Measurements from ENCODE around the gene E2F6.

Gene E2F6

DNA sequence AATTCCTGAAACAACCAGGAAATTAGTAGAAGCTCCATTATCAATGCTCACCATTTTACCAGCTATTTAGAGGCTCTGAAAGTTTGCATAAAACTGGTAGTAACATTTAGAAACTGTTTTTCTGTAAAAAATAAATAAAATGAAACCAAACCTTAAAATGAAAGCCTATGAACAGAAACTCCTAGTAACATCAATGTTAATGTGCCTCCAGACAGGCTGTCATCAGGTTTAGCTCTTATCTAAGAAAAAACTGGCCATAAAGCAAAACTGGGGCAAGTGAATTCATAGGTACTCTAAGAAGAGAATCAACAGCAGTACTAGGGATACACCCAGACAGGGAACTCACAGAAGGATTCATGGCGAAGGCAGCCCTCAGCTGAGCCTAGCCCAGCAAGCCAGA, 8.0 kb downstream of the E2F6 start:
- Mint-ChIP-seq H3K4me1 (peaks cover 23% of the 10 kb centered on the region), H3K4me3 (no peak overlapping the region), H3K9me3 (no peaks in the 10 kb centered on the region), H3K27ac (no peak overlapping the region), H3K27me3 (no peaks in the 10 kb centered on the region), H3K36me3 (peaks cover 10% of the 10 kb centered on the region)
- ATAC-seq (ENCODE audit: low read depth) (no peak), DNase-seq (ENCODE audit: low spot score in 2 of 2) (no peak)

DNA sequence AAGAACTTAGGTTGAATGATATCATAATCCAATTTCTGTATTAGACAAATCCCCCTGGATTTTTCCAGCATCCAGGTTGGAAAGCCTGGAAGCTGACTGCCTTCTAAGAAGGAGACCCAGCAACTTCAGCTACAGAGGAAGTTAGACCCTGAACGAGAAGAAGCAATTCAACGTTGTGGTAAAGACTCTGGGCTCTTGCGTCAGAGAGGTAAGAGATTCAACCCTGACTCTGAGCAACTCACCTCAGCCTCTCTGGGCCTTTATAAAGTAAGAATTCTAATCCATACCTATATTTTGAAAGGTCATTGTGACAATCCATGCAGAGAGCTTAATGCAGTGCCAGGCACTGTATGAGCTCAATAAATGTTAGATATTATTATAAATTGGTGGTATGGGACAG, 9.7 kb downstream of the E2F6 start:
- Mint-ChIP-seq H3K4me1 (peaks cover 19% of the 10 kb centered on the region), H3K9me3 (no peaks in the 10 kb centered on the region), H3K4me3 (no peak overlapping the region), H3K27ac (peak overlapping the region; percentile 6), H3K36me3 (peaks cover 12% of the 10 kb centered on the region), H3K27me3 (no peaks in the 10 kb centered on the region)
- DNase-seq (ENCODE audit: low spot score in 2 of 2): no peak
- no peak for ATAC-seq (ENCODE audit: low read depth)

DNA sequence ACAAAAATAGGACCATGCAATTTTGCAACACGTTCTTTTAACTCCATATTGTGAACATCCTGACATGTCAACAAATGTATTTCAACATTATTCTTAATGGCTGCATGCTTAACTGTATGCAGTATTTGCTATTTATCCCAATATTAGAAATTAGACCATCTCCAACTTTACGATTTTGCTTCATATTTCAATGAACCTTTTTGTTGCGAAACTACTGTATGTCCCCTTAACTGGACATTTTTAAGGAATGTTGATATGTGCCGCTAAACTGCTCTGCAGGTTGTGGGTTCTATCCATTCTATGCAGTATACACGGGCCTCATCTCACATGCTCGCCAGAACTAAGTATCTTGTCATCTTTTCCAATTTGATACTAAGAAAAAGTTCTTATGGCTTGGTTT, 11.1 kb downstream of the E2F6 start:
- H3K27ac Mint-ChIP-seq: no peak overlapping the region
- H3K4me3 Mint-ChIP-seq: no peak overlapping the region

DNA sequence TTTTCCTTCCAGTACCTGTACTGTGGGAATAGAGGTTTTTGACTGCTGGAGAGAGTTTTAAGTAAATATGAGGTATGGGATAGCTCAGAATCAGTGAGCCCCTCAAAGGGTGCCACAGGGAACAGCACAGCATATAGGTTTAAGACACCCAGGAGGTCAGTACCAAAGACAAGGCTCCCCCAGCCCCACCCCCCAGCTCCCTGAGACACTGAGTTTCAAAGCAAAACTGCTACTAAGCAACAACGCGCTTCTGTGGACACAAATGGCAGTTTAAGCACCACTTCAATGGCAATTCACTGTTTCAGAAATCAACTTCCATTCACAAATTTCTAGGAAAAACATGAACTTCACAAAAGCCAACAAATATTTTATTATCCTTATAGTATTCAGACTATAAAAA, 15.2 kb downstream of the E2F6 start:
- no peak for DNase-seq (ENCODE audit: low spot score in 2 of 2)
- Mint-ChIP-seq H3K9me3 (no peaks in the 10 kb centered on the region), H3K36me3 (peaks cover 13% of the 10 kb centered on the region), H3K27me3 (no peaks in the 10 kb centered on the region), H3K4me3 (no peak overlapping the region), H3K4me1 (peaks cover 2% of the 10 kb centered on the region), H3K27ac (no peak overlapping the region)
- ATAC-seq (ENCODE audit: low read depth): no peak

More for the DNA sequence above, 11.1 kb downstream of the E2F6 start:
- ATAC-seq (ENCODE audit: low read depth): no peak
- no peak for DNase-seq (ENCODE audit: low spot score in 2 of 2)
- no peaks in the 10 kb centered on the region for H3K27me3 Mint-ChIP-seq
- peaks cover 16% of the 10 kb centered on the region for H3K36me3 Mint-ChIP-seq
- peaks cover 15% of the 10 kb centered on the region for H3K4me1 Mint-ChIP-seq
- H3K9me3 Mint-ChIP-seq: no peaks in the 10 kb centered on the region

DNA sequence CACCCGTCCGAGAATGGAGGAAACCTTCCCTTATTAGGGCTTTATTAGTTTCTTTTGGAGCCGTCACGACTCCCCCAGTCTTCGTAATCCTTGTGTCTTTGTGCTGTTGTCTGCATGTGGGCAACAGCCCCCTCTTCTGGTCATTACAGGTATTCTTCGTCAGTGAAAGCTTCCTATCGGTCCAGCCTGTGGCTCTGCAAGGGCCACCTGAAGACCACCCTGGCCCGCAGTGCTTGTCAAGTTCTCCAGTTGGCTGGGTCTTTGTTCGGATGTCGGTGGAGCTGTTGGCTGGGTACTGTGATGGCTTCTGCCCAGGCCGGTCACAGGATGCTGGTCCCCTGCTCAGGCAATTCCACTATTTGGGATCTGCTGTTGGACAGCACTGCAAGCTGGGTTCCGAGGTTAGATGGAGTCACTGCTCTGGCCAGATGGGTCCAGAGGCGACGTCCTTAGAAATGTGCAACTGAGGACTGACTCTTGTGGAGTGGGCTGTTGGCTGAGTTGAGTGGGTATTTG, 19.2 kb downstream of the E2F6 start:
- Mint-ChIP-seq H3K4me1 (no peaks in the 10 kb centered on the region), H3K27me3 (no peaks in the 10 kb centered on the region), H3K27ac (no peak overlapping the region), H3K9me3 (peaks cover 7% of the 10 kb centered on the region), H3K4me3 (no peak overlapping the region), H3K36me3 (peaks cover 31% of the 10 kb centered on the region)
- peak; percentile 60 for ATAC-seq (ENCODE audit: low read depth)
- peak; percentile 55 to 60 for DNase-seq (ENCODE audit: low spot score in 2 of 2)

DNA sequence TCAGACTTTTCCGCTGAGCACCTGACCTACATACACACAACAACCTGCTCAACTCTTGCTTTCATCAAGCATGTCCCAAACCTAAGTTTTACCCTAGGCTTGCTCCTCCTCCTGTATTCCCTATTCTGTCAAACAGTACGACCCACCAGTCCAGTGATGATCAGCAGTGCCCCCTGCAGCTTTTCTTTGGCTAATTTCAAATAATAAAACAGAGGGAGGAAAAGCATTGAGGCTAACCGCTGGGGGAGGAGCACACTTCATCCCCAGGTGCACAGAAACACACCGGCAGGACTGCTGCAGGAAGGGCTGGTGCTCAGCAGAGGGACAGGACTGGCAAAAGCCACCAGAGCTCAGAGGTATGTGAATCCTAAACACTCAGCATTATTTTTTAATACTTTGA, 21.2 kb downstream of the E2F6 start:
- no peak for ATAC-seq (ENCODE audit: low read depth)
- H3K27me3 Mint-ChIP-seq: no peaks in the 10 kb centered on the region
- H3K27ac Mint-ChIP-seq: no peak overlapping the region
- DNase-seq (ENCODE audit: low spot score in 2 of 2): no peak
- peaks cover 9% of the 10 kb centered on the region for H3K9me3 Mint-ChIP-seq
- H3K4me1 Mint-ChIP-seq: no peaks in the 10 kb centered on the region
- peaks cover 33% of the 10 kb centered on the region for H3K36me3 Mint-ChIP-seq
- H3K4me3 Mint-ChIP-seq: no peak overlapping the region

DNA sequence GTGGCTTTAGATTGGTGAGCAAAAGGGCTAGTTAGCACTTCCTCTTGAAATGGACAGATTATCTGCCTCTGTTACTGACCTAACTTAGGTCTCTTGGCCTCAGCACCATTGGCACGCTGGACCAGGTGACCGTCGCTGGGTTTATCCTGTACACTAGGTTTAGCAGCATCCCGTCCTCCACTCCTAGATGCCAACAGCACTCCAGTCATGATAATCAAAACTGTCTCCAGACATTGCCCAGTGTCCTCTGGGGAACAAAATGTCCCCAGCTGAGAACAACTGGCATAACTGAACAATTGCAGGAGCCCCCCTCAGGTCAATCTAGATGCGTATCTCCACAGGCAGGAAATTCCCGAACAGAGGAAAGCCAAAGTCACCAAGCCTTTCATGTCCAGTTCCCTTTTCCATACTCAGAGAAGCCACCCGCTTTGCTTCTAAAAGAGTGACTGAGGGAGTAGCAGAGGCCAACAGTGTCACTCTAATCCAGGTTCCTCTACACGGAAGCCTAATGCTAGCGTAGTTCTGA, 27.3 kb downstream of the E2F6 start:
- ATAC-seq (ENCODE audit: low read depth) (no peak), DNase-seq (ENCODE audit: low spot score in 2 of 2) (no peak)
- H3K27ac Mint-ChIP-seq: no peak overlapping the region
- H3K4me1 Mint-ChIP-seq: no peaks in the 10 kb centered on the region
- peaks cover 6% of the 10 kb centered on the region for H3K9me3 Mint-ChIP-seq
- H3K36me3 Mint-ChIP-seq: peaks cover 24% of the 10 kb centered on the region
- H3K27me3 Mint-ChIP-seq: no peaks in the 10 kb centered on the region
- H3K4me3 Mint-ChIP-seq: no peak overlapping the region

DNA sequence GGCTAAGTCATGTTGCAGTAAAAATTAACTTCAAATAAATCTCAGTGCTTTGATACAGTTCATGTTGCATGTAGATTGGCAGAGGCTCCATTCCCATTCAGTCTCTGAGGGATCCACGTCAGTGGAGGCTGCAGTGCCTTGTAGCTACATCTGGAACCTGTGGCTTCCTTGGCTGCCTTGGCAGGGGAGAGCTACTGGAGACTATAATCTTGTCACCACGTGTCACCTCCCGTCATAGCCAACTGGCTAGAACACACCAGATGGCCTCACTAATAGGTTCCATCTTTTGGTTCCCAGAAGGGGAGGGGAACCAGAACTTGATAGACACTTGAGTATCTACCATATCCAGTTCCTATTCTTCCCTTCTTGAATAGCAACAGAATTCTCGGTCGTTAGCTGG, 28.4 kb downstream of the E2F6 start:
- no peak for ATAC-seq (ENCODE audit: low read depth)
- no peak overlapping the region for H3K4me3 Mint-ChIP-seq

DNA sequence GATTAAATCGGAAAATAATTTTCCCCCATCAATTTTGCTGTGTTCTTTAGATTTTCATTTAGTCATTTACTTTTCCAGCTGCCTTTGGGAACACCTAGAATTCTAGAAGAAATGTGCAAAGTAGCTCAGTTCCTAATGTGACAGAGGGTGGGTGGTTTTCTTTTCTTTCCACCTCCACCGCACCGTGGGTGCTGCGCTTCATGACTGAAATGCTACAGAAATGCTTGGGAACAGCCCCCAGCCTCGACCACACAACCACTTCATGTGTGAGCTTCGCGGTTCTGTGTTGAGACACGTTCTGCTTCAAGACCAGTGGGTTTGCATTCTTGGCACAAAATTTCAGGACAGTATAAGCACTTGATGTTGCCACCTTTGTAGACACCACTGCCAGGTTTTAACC, 30.9 kb downstream of the E2F6 start:
- H3K27me3 Mint-ChIP-seq: no peaks in the 10 kb centered on the region
- no peaks in the 10 kb centered on the region for H3K9me3 Mint-ChIP-seq
- peaks cover 3% of the 10 kb centered on the region for H3K36me3 Mint-ChIP-seq
- no peak overlapping the region for H3K4me3 Mint-ChIP-seq
- ATAC-seq (ENCODE audit: low read depth) (no peak), DNase-seq (ENCODE audit: low spot score in 2 of 2) (no peak)
- H3K27ac Mint-ChIP-seq: no peak overlapping the region
- no peaks in the 10 kb centered on the region for H3K4me1 Mint-ChIP-seq

More for the DNA sequence above, 28.4 kb downstream of the E2F6 start:
- no peak for DNase-seq (ENCODE audit: low spot score in 2 of 2)
- Mint-ChIP-seq H3K4me1 (no peaks in the 10 kb centered on the region), H3K27me3 (no peaks in the 10 kb centered on the region), H3K27ac (no peak overlapping the region), H3K9me3 (peaks cover 4% of the 10 kb centered on the region), H3K36me3 (peaks cover 15% of the 10 kb centered on the region)

DNA sequence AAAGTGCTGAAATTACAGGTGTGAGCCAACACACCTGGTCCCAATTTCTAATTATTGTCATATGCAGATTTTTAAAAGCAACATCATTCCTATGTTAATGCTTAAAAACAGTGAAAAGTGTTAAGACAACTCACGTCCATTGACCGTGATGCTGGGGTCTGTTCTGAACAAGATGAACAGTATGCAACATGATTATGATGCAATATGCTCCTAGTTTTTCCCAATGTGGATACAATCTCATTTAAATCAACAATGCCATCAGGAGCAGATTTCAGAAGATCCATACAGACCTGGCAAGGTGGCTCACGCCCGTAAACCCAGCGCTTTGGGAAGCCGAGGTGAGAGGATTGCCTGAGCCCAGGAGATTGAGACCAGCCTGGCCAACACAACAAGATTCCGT, 31.5 kb downstream of the E2F6 start:
- ATAC-seq (ENCODE audit: low read depth) (no peak), DNase-seq (ENCODE audit: low spot score in 2 of 2) (no peak)
- no peak overlapping the region for H3K4me3 Mint-ChIP-seq
- H3K4me1 Mint-ChIP-seq: no peaks in the 10 kb centered on the region
- no peak overlapping the region for H3K27ac Mint-ChIP-seq
- no peaks in the 10 kb centered on the region for H3K27me3 Mint-ChIP-seq
- H3K36me3 Mint-ChIP-seq: peaks cover 2% of the 10 kb centered on the region
- H3K9me3 Mint-ChIP-seq: no peaks in the 10 kb centered on the region

DNA sequence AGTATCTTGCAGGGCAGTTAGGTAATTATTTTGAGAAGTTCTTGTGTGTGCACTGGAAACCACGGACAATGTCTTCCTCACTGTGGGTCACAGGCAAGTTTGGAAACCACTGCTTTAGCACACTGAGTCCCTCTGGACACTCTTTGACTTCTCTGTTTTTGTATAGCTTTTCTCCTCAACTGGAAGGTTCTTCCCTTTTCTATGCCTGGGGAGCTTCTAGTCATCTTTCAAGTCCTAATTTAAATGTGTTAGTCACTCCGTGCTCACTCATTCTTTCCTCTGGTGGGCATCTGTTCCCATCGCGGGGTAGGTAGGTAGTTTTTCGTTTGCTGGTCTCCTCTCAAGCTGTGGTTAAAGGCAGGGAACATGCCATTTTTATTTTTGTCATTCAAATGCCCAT, 32.1 kb downstream of the E2F6 start:
- Mint-ChIP-seq H3K9me3 (no peaks in the 10 kb centered on the region), H3K27ac (no peak overlapping the region), H3K27me3 (no peaks in the 10 kb centered on the region), H3K36me3 (peaks cover 2% of the 10 kb centered on the region), H3K4me3 (no peak overlapping the region), H3K4me1 (no peaks in the 10 kb centered on the region)
- ATAC-seq (ENCODE audit: low read depth) (no peak), DNase-seq (ENCODE audit: low spot score in 2 of 2) (no peak)

DNA sequence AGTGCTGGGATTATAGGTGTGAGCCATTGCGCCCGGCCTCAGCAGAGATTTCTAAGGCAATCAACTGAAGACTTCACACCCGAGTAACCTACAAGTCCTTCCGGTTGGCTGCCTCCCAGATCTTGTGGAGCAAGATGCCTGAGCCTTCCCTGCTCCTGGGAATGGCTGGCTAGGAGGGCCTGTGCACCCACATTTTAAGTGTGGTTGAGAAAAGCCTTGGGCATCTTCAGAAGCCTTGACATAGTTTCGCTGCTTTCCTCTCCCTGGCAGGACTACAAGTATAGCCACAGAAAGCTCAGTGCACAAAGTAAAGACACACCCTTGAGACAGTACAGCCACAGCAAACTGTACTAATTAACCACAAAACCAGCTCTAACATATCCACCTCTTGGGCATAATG, 35.2 kb downstream of the E2F6 start:
- no peaks in the 10 kb centered on the region for H3K36me3 Mint-ChIP-seq
- no peaks in the 10 kb centered on the region for H3K27me3 Mint-ChIP-seq
- DNase-seq (ENCODE audit: low spot score in 2 of 2) (no peak), ATAC-seq (ENCODE audit: low read depth) (no peak)
- H3K9me3 Mint-ChIP-seq: no peaks in the 10 kb centered on the region
- H3K4me3 Mint-ChIP-seq: no peak overlapping the region
- H3K4me1 Mint-ChIP-seq: no peaks in the 10 kb centered on the region
- no peak overlapping the region for H3K27ac Mint-ChIP-seq

DNA sequence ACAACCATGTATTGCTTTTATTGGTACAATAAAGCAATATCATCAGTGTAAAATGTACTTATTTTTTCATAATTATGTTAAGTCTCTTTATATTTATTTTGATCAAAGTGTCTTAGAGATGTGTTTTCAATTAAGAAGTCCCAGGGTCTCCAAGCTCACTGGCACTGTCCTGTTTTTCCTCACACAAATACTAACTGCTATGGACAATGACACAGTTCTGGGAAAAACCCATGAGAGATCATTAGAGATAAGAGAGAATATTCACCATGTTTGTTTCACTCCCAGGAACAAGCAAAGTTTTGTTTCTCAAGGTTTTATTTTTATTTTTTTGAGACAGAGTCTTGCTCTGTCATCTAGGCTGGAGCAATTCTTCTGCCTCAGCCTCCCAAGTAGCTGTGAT, 38.7 kb downstream of the E2F6 start:
- no peak overlapping the region for H3K27ac Mint-ChIP-seq
- H3K4me1 Mint-ChIP-seq: no peaks in the 10 kb centered on the region
- H3K27me3 Mint-ChIP-seq: no peaks in the 10 kb centered on the region
- H3K4me3 Mint-ChIP-seq: no peak overlapping the region
- H3K9me3 Mint-ChIP-seq: no peaks in the 10 kb centered on the region
- no peaks in the 10 kb centered on the region for H3K36me3 Mint-ChIP-seq
- ATAC-seq (ENCODE audit: low read depth) (no peak), DNase-seq (ENCODE audit: low spot score in 2 of 2) (no peak)

DNA sequence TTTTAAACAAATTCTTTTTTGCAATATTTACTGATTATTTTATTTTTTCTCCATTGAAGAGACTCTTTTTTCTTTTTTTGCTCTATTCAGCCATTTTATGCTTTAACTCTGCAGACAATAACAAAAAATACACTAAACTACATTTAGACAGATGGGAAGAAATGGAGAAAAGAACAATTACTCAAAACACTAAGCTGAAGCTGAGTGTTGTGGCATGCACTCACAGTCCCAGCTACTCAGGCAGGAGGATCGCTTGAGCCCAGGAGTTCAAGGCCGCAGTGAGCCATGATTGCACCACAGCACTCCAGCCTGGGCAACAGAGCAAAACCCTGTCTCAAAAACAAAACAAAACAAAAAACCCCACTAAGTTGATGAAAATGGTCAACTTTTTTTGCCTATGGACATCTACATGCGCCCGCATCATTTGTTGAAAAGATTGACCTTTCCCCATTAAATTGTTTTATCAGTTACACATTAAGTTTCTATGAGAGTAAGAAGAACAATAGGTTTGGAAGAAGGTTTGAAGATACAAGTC, 43.0 kb downstream of the E2F6 start:
- ATAC-seq (ENCODE audit: low read depth): no peak
- Mint-ChIP-seq H3K27ac (no peak overlapping the region), H3K4me1 (no peaks in the 10 kb centered on the region), H3K4me3 (no peak overlapping the region), H3K9me3 (peaks cover 5% of the 10 kb centered on the region), H3K36me3 (no peaks in the 10 kb centered on the region), H3K27me3 (no peaks in the 10 kb centered on the region)
- no peak for DNase-seq (ENCODE audit: low spot score in 2 of 2)

DNA sequence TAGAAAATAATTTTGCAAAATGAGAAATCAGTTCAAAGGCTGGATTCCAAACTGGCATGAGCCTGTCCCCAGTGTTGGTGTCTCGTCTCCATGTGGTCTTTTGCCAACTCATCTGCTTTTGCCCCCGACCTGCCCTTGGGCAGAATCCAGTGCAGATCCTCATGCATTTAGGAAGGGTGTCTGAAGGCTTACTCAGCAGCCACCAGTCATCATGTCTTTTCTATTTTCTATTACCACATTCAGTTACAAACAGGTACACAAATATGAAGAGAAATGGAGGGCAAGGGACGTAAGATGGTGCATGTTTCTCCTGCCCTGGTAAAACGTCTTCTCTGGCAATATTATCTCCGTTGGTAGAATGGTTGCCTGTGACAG, 43.5 kb downstream of the E2F6 start:
- Mint-ChIP-seq H3K36me3 (no peaks in the 10 kb centered on the region), H3K27me3 (no peaks in the 10 kb centered on the region), H3K4me1 (no peaks in the 10 kb centered on the region), H3K9me3 (peaks cover 5% of the 10 kb centered on the region), H3K4me3 (no peak overlapping the region), H3K27ac (no peak overlapping the region)
- ATAC-seq (ENCODE audit: low read depth) (no peak), DNase-seq (ENCODE audit: low spot score in 2 of 2) (no peak)
